Stimulated activated CD4-positive, alpha-beta T cell treated with anti-CD3 and anti-CD28 coated beads, Interleukin-1b, Interleukin-23, amount 100 ng/mL, for 4 hours (primary cell): ENCODE measurements around the gene LRRC72.
"Not testable (repeated sequence)": the region's sequence is repeated elsewhere in the genome, so short reads cannot be mapped to it uniquely, and the experiment has no call there.

Source experiments
- DNase-seq, 2 donors: peaks; one replicate each; pipeline ENCODE4 v3.0.0-alpha.2; 2020; ENCODE audit warnings: low read depth in 2 of 2

Gene LRRC72

DNA sequence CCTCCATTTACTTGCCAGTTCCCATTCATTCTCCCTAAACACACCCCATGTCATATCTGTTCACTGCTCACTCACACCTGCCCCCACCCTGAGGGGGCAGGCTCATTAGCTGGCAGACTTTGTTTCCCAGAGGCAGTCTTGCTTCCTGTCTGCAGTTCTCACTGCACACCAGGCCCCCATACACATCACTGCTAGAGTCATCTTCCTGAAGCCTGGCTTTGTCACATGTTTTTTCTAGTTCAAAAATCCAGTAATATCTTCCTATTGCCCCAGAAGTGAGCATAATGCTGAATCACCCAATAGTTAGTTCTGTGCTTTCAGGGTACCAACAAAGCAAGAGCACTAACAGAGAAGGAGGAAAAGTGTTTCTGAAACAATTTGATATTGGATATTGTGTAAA is 1.9 kb downstream of the LRRC72 start:
- no peak for DNase-seq

DNA sequence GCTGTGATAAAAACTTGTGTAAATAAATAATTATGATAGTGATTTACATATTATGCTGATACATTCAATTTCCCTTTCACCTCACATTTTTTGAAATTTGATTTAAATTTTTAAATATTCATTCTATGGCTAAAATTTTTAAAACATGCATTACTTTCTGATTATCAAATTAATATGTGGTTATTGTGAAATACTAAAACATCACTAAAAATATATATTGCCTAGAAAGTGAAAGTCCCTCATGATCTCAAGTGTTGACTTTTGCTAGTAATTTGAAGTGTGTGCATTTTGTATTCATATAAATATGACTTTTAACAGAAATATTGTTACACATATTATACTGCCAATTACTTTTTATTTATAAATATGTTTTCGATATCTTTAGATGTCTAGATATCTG is 3.1 kb downstream of the LRRC72 start:
- DNase-seq, result no peak

DNA sequence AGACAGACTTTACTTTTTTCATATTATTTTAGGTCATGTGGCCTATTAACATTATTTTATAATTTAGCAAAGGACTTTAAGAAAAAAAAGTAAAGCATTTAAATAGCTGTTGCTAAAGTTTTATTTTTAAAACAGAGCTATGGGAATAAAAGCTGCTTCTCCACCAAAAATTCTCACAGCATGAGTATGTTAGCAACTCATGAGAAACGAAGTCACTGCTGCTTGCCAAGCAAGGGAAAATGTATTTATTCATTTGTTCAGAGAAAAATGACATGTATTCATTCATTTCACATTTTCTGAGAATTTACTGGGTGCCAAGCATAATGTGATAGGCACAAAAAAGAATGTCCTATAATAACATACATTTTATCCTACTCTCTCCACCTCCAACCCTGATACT is 5.1 kb downstream of the LRRC72 start:
- no peak for DNase-seq

DNA sequence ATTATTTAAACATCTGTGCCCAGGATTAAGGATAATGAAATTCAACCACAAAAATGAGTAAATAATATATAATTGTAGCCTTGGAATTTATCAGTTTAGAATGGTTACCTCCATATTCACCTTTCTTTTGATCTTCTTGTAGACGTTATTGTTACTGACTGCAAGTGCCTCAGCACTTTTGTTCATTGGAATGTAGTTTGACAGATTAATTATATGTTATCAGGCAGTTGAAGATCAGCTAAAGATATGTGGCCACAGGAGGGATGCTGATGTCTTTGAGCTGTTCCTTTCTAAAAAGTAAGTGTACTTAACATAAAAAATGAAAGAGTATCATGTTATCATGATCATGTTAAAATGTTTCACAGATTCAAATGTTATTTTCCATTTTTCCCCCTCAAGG is 5.6 kb downstream of the LRRC72 start:
- DNase-seq, result no peak

DNA sequence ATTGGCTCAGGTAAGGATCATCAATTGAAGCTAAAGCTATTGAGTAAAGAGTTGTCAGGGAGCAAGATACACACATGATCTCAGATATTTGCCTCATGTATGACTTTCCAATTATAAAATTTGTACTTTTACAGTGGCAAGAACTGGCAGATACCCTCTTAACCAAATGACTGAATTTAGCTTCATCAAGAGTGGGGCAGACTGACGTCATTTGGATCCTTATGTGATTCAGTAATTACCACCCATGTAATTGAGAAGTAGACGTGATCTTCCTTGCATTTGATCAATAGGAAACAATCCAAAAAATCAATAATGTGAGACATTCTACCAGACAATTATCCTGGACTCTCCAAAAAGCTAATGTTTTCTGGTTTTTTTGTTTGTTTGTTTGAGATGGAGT is 8.9 kb downstream of the LRRC72 start:
- no peak for DNase-seq

DNA sequence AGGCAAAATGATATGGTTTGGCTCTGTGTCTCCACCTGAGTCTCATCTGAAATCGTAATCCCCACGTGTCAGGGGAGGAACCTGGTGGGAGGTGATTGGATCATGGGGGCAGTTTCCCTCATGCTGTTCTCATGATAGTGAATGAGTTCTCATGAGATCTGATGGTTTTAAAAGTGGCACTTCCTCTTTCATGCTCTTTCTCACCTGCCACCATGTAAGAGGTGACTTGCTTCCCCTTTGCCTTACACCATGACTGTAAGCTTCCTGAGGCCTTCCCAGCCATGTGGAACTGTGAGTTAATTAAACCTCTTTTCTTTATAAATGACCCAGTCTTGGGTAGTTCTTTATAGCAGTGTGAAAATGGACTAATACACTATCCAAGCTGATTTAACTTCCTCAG is 13.9 kb downstream of the LRRC72 start:
- DNase-seq, result not testable (repeated sequence)

GRCh38 chr7:16542401-16542800 is 15.8 kb downstream of the LRRC72 start:
- no peak for DNase-seq

- no peak for DNase-seq
Measured at GRCh38 chr7:16543456-16543855, 16.8 kb downstream of the LRRC72 start.

GRCh38 chr7:16546921-16547505 is 20.4 kb downstream of the LRRC72 start:
- DNase-seq, result no peak

- no peak for DNase-seq
Measured at GRCh38 chr7:16548428-16548827, 21.8 kb downstream of the LRRC72 start.

GRCh38 chr7:16550671-16551070 is 24.0 kb downstream of the LRRC72 start:
- no peak for DNase-seq

GRCh38 chr7:16554518-16555236 is 28.1 kb downstream of the LRRC72 start:
- no peak for DNase-seq

GRCh38 chr7:16556359-16556758 is 29.7 kb downstream of the LRRC72 start:
- no peak for DNase-seq

DNA sequence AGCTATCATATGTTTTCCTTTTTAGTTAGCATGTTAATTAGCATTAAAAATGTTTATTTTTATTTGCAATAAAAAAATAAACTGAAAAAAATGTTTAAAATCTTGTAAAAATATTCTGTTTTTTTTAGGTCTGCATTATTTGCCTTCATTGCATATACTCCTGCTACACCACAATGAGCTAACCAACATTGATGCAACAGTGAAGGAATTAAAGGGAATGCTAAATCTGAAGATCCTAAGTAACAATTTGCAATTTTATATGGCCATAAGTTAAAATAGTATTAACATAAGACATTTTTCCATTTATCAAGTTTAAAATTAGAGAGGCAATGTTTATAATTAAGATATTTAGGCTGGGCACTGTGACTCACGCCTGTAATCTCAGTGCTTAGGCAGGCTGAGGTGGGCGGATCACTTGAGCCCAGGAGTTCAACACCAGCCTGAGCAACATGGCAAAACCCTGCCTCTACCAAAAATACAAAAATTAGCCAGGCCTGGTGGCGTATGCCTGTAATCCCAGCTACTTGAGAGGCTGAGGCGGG is 32.2 kb downstream of the LRRC72 start:
- DNase-seq, result no peak

DNA sequence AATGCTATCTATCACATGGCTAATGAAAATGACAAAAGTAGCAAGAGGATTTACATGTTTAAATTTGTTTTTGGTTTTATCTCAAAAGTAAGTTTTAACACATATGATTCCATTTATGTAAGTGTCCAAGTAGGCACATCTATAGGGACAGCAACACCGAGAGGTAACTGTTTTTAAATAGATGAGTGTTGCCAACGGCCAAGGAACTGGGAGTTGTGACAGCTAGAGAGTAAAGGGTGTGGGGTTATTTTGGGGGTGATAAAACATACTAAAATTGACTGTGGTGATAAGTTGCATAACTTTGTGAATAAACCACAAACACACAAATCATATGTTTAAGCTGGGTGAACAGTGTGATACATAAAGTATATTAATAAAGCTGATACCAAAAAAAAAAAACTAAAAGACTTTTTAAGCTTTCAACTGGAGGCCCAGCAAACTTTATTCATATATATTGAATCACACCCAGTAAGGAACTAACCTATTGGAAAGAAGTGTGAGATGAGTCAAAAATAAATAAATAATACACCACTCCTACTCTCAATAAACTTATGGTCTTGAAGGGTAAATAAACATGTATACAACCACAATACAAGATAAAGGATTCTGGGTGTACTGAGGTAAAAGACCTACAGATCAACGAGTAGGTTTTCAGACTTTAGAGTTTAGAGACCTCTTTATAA is 33.0 kb downstream of the LRRC72 start:
- no peak for DNase-seq

DNA sequence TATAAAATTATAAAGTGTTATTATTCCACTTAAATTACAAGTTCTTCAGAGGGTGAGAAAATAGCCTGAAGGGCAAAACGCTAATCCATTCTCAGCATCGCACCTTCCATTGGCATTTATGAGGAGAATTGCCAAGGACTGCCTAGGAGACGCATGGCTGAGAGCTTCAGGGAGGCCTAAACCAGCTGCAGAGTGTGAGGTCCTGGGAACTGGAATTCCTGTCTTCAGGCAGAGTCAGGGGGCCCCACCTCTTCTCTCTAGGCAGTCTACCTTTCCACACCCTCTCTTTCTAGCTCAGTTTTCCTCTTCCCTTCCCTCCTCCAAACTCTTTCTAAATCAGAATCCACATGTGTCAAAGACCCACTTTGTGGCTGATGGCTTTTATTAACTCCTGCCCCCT is 35.3 kb downstream of the LRRC72 start:
- DNase-seq, result no peak

DNA sequence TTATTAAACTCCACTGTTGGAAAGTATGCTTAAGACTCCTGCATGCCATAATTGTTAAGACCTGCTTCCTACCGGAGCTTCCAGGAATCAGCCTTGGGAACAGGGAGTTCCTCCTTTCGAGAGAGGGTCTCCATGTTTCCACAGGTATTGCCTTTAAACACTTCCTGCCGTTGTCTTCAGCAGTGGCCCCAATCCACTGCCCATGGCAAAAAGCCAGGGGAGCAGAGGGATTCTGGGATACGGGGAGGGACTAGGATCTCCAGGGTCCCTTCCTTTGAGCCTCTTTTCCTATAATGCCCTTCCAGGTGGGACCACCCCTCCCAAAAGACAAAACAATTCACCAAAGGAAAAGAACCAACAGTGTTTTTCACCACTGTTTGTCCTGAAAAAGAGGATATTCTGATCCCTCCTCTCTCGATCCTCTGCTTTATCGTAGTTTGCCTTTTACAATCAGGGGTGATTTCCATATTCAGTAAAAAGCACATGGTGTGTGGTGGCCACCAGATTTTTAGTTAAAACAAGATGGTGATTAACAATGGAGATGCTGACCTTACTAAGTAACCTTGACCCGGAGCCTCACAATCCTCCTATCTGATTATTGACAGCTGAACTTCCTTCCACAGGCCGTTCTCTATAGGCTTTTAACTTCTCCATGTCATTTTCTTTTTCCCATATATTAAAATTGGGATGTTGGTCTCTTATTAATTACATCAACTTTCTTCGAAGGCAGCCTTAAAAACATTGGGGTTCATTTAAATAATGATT is 36.0 kb downstream of the LRRC72 start:
- no peak for DNase-seq

DNA sequence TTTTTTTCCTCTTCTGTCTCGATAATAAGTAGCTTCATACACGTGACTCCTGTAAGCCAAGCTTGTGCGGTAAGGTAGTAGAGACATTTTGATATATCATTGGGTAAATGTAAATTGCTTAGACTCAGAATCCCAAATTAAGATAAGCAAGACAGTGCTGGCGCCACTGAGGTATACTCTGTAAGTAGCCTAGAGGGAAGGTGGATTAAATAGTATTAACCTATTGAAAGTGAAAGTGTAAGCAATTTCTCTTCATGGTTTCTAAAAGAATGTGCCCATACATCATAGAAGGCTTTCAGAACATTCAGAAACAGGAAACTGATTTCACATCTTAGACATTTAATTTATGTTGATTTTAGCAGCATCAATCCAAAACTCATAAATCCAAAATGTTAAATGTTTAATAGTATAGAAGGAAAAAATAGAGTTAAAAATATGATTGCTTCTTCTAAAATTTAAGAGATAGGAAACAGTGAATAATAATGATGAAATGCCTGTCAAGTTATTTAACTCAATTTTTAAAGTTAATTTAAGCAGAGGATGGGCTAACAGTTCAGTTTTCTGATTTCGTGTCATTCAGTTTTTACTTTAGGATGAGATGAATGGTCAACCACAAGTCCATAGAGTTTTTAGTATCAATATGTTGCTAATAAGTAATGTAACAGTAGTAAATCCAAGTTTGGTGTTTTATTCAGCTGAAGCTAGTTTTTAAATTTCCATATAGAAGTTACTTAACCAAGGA is 36.8 kb downstream of the LRRC72 start:
- no peak for DNase-seq

- no peak for DNase-seq
Measured at GRCh38 chr7:16564023-16564380, 37.4 kb downstream of the LRRC72 start.

- no peak for DNase-seq
Measured at GRCh38 chr7:16564909-16565426, 38.3 kb downstream of the LRRC72 start.

DNA sequence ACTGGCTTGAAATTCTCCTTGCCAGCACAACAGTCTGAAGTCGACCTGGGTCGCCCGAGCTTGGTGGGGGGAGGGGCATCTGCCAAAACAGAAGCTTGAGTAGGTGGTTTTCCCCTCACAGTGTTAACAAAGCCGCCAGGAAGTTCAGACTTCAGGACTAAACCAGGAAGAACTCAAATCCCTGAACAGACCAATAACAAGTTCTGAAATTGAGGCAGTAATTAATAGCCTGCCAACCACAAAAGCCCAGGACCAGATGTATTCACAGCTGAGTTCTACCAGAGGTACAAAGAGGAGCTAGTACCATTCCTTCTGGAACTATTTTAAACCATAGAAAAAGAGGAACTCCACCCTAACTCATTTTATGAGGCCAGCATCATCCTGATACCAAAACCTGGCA is 45.3 kb downstream of the LRRC72 start:
- no peak for DNase-seq
